ENCODE measurements around the gene GPC1.

DNA sequence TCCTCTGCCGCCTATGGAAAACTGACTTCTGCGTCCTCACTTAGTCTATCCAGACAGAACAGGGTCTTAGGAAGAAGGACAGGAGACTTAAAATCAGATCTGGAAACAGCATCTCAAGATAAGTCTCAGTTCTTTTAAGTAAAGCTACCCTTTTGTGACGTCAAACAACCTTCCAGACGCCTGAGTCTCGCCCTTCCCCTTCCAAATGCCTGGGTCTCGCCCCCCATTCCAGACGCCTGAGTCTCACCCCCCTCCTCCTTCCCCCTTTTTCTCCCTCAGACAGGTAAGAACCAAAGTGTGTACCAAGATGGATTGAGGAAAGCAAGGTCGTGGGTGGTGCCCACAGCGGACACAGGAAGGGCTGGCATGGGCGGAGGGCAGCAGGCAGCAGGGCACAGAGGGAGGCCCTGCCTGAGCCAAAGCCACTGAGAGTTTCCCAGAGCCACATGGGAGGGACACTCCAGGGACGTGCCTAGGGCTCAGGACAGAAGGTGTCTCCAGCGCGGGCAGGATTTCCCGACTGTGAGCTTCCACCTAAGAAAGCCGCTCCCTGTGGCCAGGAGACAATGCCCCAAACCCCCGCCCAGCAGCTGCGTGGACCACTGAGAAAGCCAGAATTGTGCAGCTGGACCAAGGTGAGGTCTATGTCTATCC lies 71.1 kb downstream of the GPC1 start:
- no peak for TF ChIP-seq EZH2 (IDR thresholded peaks at IDR 0.05; ENCODE audit: insufficient read depth, low read length)
- TF ChIP-seq, protein P1, sequence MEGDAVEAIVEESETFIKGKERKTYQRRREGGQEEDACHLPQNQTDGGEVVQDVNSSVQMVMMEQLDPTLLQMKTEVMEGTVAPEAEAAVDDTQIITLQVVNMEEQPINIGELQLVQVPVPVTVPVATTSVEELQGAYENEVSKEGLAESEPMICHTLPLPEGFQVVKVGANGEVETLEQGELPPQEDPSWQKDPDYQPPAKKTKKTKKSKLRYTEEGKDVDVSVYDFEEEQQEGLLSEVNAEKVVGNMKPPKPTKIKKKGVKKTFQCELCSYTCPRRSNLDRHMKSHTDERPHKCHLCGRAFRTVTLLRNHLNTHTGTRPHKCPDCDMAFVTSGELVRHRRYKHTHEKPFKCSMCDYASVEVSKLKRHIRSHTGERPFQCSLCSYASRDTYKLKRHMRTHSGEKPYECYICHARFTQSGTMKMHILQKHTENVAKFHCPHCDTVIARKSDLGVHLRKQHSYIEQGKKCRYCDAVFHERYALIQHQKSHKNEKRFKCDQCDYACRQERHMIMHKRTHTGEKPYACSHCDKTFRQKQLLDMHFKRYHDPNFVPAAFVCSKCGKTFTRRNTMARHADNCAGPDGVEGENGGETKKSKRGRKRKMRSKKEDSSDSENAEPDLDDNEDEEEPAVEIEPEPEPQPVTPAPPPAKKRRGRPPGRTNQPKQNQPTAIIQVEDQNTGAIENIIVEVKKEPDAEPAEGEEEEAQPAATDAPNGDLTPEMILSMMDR (IDR thresholded peaks at IDR 0.05; ENCODE audit: insufficient read depth, low read depth, low read length) = no peak

All from astrocyte (in vitro differentiated cells and primary cell).